Muscle of back (tissue), 13 donors: Measurements from ENCODE around the gene DHRS4L2. TPM values are rescaled to one million over a fixed set of nuclear protein-coding genes. Genes with fewer than 3 reads are reported as not detected.
"Not testable (repeated sequence)": the region's sequence is repeated elsewhere in the genome, so short reads cannot be mapped to it uniquely, and the experiment has no call there.

ENCODE experiments used
- DNase-seq, 3 donors: peaks; one replicate each; pipeline versions ENCODE4 v3.0.0 to v3.0.0-alpha.2; 2013
- long read RNA-seq, 9 donors: transcript quantifications; one replicate each; lab custom pipeline, GENCODE V29; 2026
- polyA plus RNA-seq, 10 donors: library from polyadenylated mRNA; unstranded; fragments of 120-200 nt; gene quantifications; one replicate each; pipeline ENCODE4 v1.2.1, GENCODE V29; 2013; ENCODE audit not compliant: insufficient read length in 10 of 10

DHRS4L2 gene
- 10 to 100 TPM in 8 of 10 donors, 1 to 10 TPM in 2; 8.4 to 17.3 (median 13.8) TPM for polyA plus RNA-seq
- long read RNA-seq, donor 1 = 0 reads
- long read RNA-seq, donor 2, partial matches to known transcripts = 0 of 1 reads
- long read RNA-seq, donor 2, other reads (novel, unspliced or antisense) = 0 of 1 reads
- long read RNA-seq, donor 3 = 0 reads
- long read RNA-seq, donor 4 = 0 reads
- long read RNA-seq, donor 5, partial matches to known transcripts = 0 of 1 reads
- long read RNA-seq, donor 5, other reads (novel, unspliced or antisense) = 0 of 1 reads
- long read RNA-seq, donor 6, partial matches to known transcripts = 0 of 1 reads
- long read RNA-seq, donor 6, other reads (novel, unspliced or antisense) = 0 of 1 reads
- long read RNA-seq, donor 7, partial matches to known transcripts = 0 of 1 reads
- long read RNA-seq, donor 7, other reads (novel, unspliced or antisense) = 0 of 1 reads
- long read RNA-seq, donor 8, partial matches to known transcripts = 0 of 2 reads
- long read RNA-seq, donor 8, other reads (novel, unspliced or antisense) = 0 of 2 reads
- long read RNA-seq, donor 9 = 0 reads

- DNase-seq = peak; percentile 46 to 85 (median 60)
Observed at GRCh38 chr14:23988607-23989363, at the start of gene DHRS4L2. TSS of gene DHRS4L2 (plus strand) at chr14:23988929. CDS start at chr14:23988948, 19 bp downstream.

- DNase-seq = no peak
Observed at GRCh38 chr14:23939607-23940326, 49.0 kb upstream of the DHRS4L2 start.

GRCh38 chr14:23941230-23941629, 47.5 kb upstream of the DHRS4L2 start:
- no peak for DNase-seq

- DNase-seq = no peak
Observed at GRCh38 chr14:23941669-23942068, 47.1 kb upstream of the DHRS4L2 start.

- DNase-seq = no peak
Observed at GRCh38 chr14:23942587-23942986, 46.1 kb upstream of the DHRS4L2 start.

- not testable (repeated sequence) for DNase-seq
Observed at GRCh38 chr14:23949069-23949468, 39.7 kb upstream of the DHRS4L2 start.

GRCh38 chr14:23950411-23951135, 38.2 kb upstream of the DHRS4L2 start:
- DNase-seq = no peak

GRCh38 chr14:23951136-23951466, 37.6 kb upstream of the DHRS4L2 start:
- DNase-seq = not testable (repeated sequence)

GRCh38 chr14:23951590-23952201, 37.0 kb upstream of the DHRS4L2 start:
- DNase-seq = peak in 1 of 3 donors; percentile 73

GRCh38 chr14:23953116-23953463, 35.6 kb upstream of the DHRS4L2 start:
- DNase-seq = not testable (repeated sequence)

GRCh38 chr14:23953464-23954278, 35.1 kb upstream of the DHRS4L2 start, which contains the start of gene DHRS4:
TSS of gene DHRS4 (plus strand) at chr14:23953770. CDS start at chr14:23953789, 19 bp downstream.
- peak; percentile 81 to 96 (median 89) for DNase-seq

- not testable (repeated sequence) for DNase-seq
Observed at GRCh38 chr14:23954279-23954614, 34.5 kb upstream of the DHRS4L2 start.

- not testable (repeated sequence) for DNase-seq
Observed at GRCh38 chr14:23954965-23955364, 33.8 kb upstream of the DHRS4L2 start.

- DNase-seq = not testable (repeated sequence)
Observed at GRCh38 chr14:23955811-23956210, 32.9 kb upstream of the DHRS4L2 start.

- DNase-seq = not testable (repeated sequence)
Observed at GRCh38 chr14:23957913-23958569, 30.7 kb upstream of the DHRS4L2 start.

GRCh38 chr14:23960899-23961298, 27.8 kb upstream of the DHRS4L2 start:
- not testable (repeated sequence) for DNase-seq

- not testable (repeated sequence) for DNase-seq
Observed at GRCh38 chr14:23961704-23962103, 27.0 kb upstream of the DHRS4L2 start.

GRCh38 chr14:23969130-23969480, 19.6 kb upstream of the DHRS4L2 start:
- not testable (repeated sequence) for DNase-seq
